Mesenchymal stem cell (in vitro differentiated cells and primary cell): ENCODE measurements around the gene FARP2.
A peak's percentile ranks its signal among the peaks of the same experiment; 100 is the strongest.

Source experiments
- DNase-seq: peaks from one replicate; pipeline ENCODE4 v3.0.0-alpha.2; 2013
- H2AFZ ChIP-seq: one replicate; pipeline ENCODE4 v1.6.1; 2013; ENCODE audit warnings: low read depth, mild to moderate bottlenecking, control low read depth, inconsistent platforms, low read length, moderate library complexity
- H2AK5ac ChIP-seq: 2 replicates; pipeline ENCODE4 v1.6.1; 2013; ENCODE audit warnings: low read length, moderate library complexity, mild to moderate bottlenecking, inconsistent platforms; ENCODE audit not compliant: severe bottlenecking
- H2BK120ac ChIP-seq: one replicate; pipeline ENCODE4 v1.6.1; 2013; ENCODE audit warnings: low read depth, mild to moderate bottlenecking, inconsistent platforms, low read length, moderate library complexity
- H2BK12ac ChIP-seq, 2 experiments: one replicate each; pipeline ENCODE4 v1.6.1; 2013; ENCODE audit warnings: inconsistent platforms in 2 of 2, low read length in 2 of 2, mild to moderate bottlenecking in 2 of 2, moderate library complexity in 2 of 2, control low read depth in 1 of 2
- H2BK15ac ChIP-seq: one replicate; pipeline ENCODE4 v1.6.1; 2013; ENCODE audit warnings: mild to moderate bottlenecking, low read depth, inconsistent platforms; ENCODE audit not compliant: poor library complexity, severe bottlenecking
- H2BK5ac ChIP-seq: 2 replicates; pipeline ENCODE4 v1.6.1; 2013; ENCODE audit warnings: low read depth, mild to moderate bottlenecking, low read length, control low read depth, inconsistent platforms; ENCODE audit not compliant: poor library complexity, severe bottlenecking
- H3K14ac ChIP-seq, 2 experiments: one replicate each; pipeline ENCODE4 v1.6.1; 2013; ENCODE audit warnings: inconsistent platforms in 2 of 2, low read length in 2 of 2, control low read depth in 1 of 2, mild to moderate bottlenecking in 1 of 2, moderate library complexity in 1 of 2
- H3K18ac ChIP-seq, 2 experiments: one replicate each; pipeline ENCODE4 v1.6.1; 2013; ENCODE audit warnings: inconsistent platforms in 2 of 2, low read length in 2 of 2, control low read depth in 1 of 2, low read depth in 1 of 2, mild to moderate bottlenecking in 1 of 2
- H3K23ac ChIP-seq, 2 experiments: one replicate each; pipeline ENCODE4 v1.6.1; 2013; ENCODE audit warnings: inconsistent platforms in 2 of 2, low read length in 2 of 2, mild to moderate bottlenecking in 2 of 2, moderate library complexity in 2 of 2, control low read depth in 1 of 2
- H3K27ac ChIP-seq: 2 replicates; pipeline ENCODE4 v1.5.1; 2013; ENCODE audit warnings: mild to moderate bottlenecking, moderate library complexity, low read length, control low read depth, inconsistent platforms; ENCODE audit not compliant: poor library complexity, severe bottlenecking
- H3K27me3 ChIP-seq, 2 experiments: 2 replicates each; pipeline versions ENCODE4 v1.6.1 to v1.7.0; 2013; ENCODE audit warnings: low read length in 2 of 2, mild to moderate bottlenecking in 2 of 2, moderate library complexity in 2 of 2, control low read depth in 1 of 2, inconsistent platforms in 1 of 2; ENCODE audit not compliant: control insufficient read depth in 1 of 2, insufficient read depth in 1 of 2
- H3K36me3 ChIP-seq, 2 experiments: 2 replicates each; pipeline versions ENCODE4 v1.6.1 to v1.7.0; 2013; ENCODE audit warnings: low read length in 2 of 2, control low read depth in 1 of 2, inconsistent platforms in 1 of 2, low read depth in 1 of 2, mild to moderate bottlenecking in 1 of 2; ENCODE audit not compliant: insufficient read depth in 2 of 2, control insufficient read depth in 1 of 2
- H3K4ac ChIP-seq, 2 experiments: one replicate each; pipeline ENCODE4 v1.6.1; 2013; ENCODE audit warnings: inconsistent platforms in 2 of 2, low read length in 2 of 2, mild to moderate bottlenecking in 2 of 2, moderate library complexity in 2 of 2, control low read depth in 1 of 2, low read depth in 1 of 2
- H3K4me1 ChIP-seq: 2 replicates; pipeline ENCODE4 v1.6.1; 2013; ENCODE audit warnings: low read depth, low read length, control low read depth; ENCODE audit not compliant: control insufficient read depth, insufficient read depth
- H3K4me2 ChIP-seq: 2 replicates; pipeline ENCODE4 v1.6.1; 2013; ENCODE audit warnings: low read length, mild to moderate bottlenecking, inconsistent platforms; ENCODE audit not compliant: poor library complexity, severe bottlenecking
- H3K4me3 ChIP-seq, 2 experiments: 2 replicates each; pipeline versions ENCODE4 v1.5.1 to v1.7.0; 2013; ENCODE audit warnings: low read length in 2 of 2, mild to moderate bottlenecking in 2 of 2, control low read depth in 1 of 2, low read depth in 1 of 2; ENCODE audit not compliant: insufficient read depth in 1 of 2
- H3K79me1 ChIP-seq: replicated peaks from 2 replicates; pipeline ENCODE4 v1.6.1; 2013; ENCODE audit warnings: mild to moderate bottlenecking, control low read depth, low read length, inconsistent platforms; ENCODE audit not compliant: poor library complexity, severe bottlenecking
- H3K9ac ChIP-seq: 2 replicates; pipeline ENCODE4 v1.7.0; 2013; ENCODE audit warnings: mild to moderate bottlenecking, low read length, moderate library complexity
- H3K9me3 ChIP-seq: 2 replicates; pipeline ENCODE4 v1.7.0; 2013; ENCODE audit warnings: mild to moderate bottlenecking, low read length; ENCODE audit not compliant: control insufficient read depth
- H4K8ac ChIP-seq: one replicate; pipeline ENCODE4 v1.6.1; 2013; ENCODE audit warnings: inconsistent platforms, mild to moderate bottlenecking, low read length, moderate library complexity
- H4K91ac ChIP-seq: one replicate; pipeline ENCODE4 v1.6.1; 2013; ENCODE audit warnings: mild to moderate bottlenecking, low read length, inconsistent platforms
- WGBS: methylation state at CpG from one replicate; pipeline ENCODE4 v1.1.7; 2013; ENCODE audit warnings: mixed read lengths; 5-methylcytosine and 5-hydroxymethylcytosine counted together

FARP2 gene

GRCh38 chr2:241359481-241360045, 3.5 kb downstream of the FARP2 start:
- Histone ChIP-seq H3K9ac (no peak overlapping the region), H2BK12ac (no peak overlapping the region), H4K8ac (no peak overlapping the region), H3K9me3 (no peaks in the 10 kb centered on the region), H2AFZ (no peak overlapping the region), H3K4me3 (no peak overlapping the region), H3K14ac (no peak overlapping the region), H3K23ac (no peak overlapping the region), H2BK15ac (no peak overlapping the region), H2AK5ac (no peak overlapping the region), H3K4me1 (peaks cover 20% of the 10 kb centered on the region), H2BK5ac (no peak overlapping the region), H3K4ac (no peak overlapping the region), H2BK120ac (no peak overlapping the region), H3K4me2 (no peak overlapping the region), H3K18ac (no peak overlapping the region), H3K79me1 (peaks cover 28% of the 10 kb centered on the region), H4K91ac (no peak overlapping the region), H3K27me3 (no peaks in the 10 kb centered on the region), H3K36me3 (peaks cover 7 to 12% of the 10 kb centered on the region in 2 experiments), H3K27ac (no peak overlapping the region)
- WGBS: 98% methylated on average over 7 of the region's 7 CpGs
- no peak for DNase-seq

- no peak overlapping the region for H2BK12ac ChIP-seq
- 97% methylated on average over 7 of the region's 7 CpGs for WGBS
- DNase-seq: no peak
Observed at GRCh38 chr2:241363426-241363825, 7.3 kb downstream of the FARP2 start.

DNA sequence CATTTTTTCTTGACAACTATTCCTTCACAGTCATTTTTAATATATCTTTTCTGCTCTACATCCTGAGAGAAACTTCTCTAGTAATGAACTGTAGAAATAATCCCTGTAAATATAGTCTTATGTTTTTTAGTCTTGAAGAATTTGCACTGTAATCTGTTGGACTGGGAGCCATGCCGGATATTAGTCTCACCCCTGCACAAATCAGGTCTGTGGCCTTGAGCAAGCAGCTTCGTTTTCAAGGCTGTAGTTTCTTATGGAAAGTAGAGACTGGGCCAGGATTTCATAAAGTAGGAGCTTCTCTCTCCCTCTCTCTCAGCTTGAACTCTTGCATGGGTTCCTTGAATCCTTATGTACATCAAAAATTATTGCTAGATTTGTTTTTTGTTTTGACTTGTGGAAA, 8.7 kb downstream of the FARP2 start:
- Histone ChIP-seq H2BK5ac (no peak overlapping the region), H3K18ac (no peak overlapping the region), H3K4me1 (peaks cover 8% of the 10 kb centered on the region), H4K8ac (no peak overlapping the region), H3K4ac (no peak overlapping the region), H2BK12ac (no peak overlapping the region), H4K91ac (no peak overlapping the region), H2AFZ (no peak overlapping the region), H3K9ac (no peak overlapping the region), H2BK15ac (no peak overlapping the region), H3K79me1 (peaks cover 34% of the 10 kb centered on the region), H2AK5ac (no peak overlapping the region), H3K23ac (no peak overlapping the region), H3K36me3 (peaks cover 0 to 5% of the 10 kb centered on the region in 2 experiments), H3K4me2 (no peak overlapping the region), H3K27me3 (no peaks in the 10 kb centered on the region), H3K4me3 (no peak overlapping the region), H2BK120ac (no peak overlapping the region), H3K9me3 (no peaks in the 10 kb centered on the region), H3K27ac (no peak overlapping the region), H3K14ac (no peak overlapping the region)
- DNase-seq: no peak
- WGBS: 92% methylated on average over 2 of the region's 2 CpGs

More at GRCh38 chr2:241363426-241363825, 7.3 kb downstream of the FARP2 start:
- peak overlapping the region in 1 of 2 experiments; percentile 19 for H3K18ac ChIP-seq
- H3K4me2 ChIP-seq: no peak overlapping the region
- no peak overlapping the region for H4K91ac ChIP-seq
- H3K9ac ChIP-seq: peak overlapping the region; percentile 3
- H2AFZ ChIP-seq: no peak overlapping the region
- no peak overlapping the region for H2BK15ac ChIP-seq
- H3K4me3 ChIP-seq: peak overlapping the region in 1 of 2 experiments; percentile 42
- peaks cover 0 to 5% of the 10 kb centered on the region in 2 experiments for H3K36me3 ChIP-seq
- H2AK5ac ChIP-seq: no peak overlapping the region
- peaks cover 35% of the 10 kb centered on the region for H3K79me1 ChIP-seq
- no peak overlapping the region for H3K27ac ChIP-seq
- H3K4me1 ChIP-seq: peaks cover 13% of the 10 kb centered on the region
- H3K9me3 ChIP-seq: no peaks in the 10 kb centered on the region
- H3K4ac ChIP-seq: no peak overlapping the region
- H2BK5ac ChIP-seq: no peak overlapping the region
- H3K23ac ChIP-seq: no peak overlapping the region
- no peak overlapping the region for H2BK120ac ChIP-seq
- H3K27me3 ChIP-seq: no peaks in the 10 kb centered on the region
- H4K8ac ChIP-seq: peak overlapping the region; percentile 22
- H3K14ac ChIP-seq: no peak overlapping the region

- Histone ChIP-seq H3K4ac (no peak overlapping the region), H3K9me3 (no peaks in the 10 kb centered on the region), H2BK5ac (no peak overlapping the region), H4K8ac (no peak overlapping the region), H3K18ac (no peak overlapping the region), H4K91ac (no peak overlapping the region), H3K23ac (no peak overlapping the region), H2BK120ac (no peak overlapping the region), H3K4me1 (peaks cover 7% of the 10 kb centered on the region), H2AK5ac (no peak overlapping the region), H3K27me3 (no peaks in the 10 kb centered on the region), H2BK15ac (no peak overlapping the region), H3K14ac (no peak overlapping the region), H3K4me3 (no peak overlapping the region), H3K79me1 (peaks cover 33% of the 10 kb centered on the region), H3K36me3 (peaks cover 0 to 5% of the 10 kb centered on the region in 2 experiments), H3K27ac (no peak overlapping the region), H3K4me2 (no peak overlapping the region), H2AFZ (no peak overlapping the region), H2BK12ac (no peak overlapping the region), H3K9ac (no peak overlapping the region)
- 100% methylated on average over 2 of the region's 2 CpGs for WGBS
- no peak for DNase-seq
Observed at GRCh38 chr2:241366678-241367077, 10.6 kb downstream of the FARP2 start.
